Activated T-cell treated with anti-CD3 and anti-CD28 coated beads for 4 hours (primary cell): ENCODE data around the gene OGDH.

Experiments used
- DNase-seq: peaks from one replicate; pipeline ENCODE4 v3.0.0-alpha.2; 2020

OGDH gene

GRCh38 chr7:44643206-44643605 lies 36.8 kb downstream of the OGDH start:
- DNase-seq, result no peak

DNA sequence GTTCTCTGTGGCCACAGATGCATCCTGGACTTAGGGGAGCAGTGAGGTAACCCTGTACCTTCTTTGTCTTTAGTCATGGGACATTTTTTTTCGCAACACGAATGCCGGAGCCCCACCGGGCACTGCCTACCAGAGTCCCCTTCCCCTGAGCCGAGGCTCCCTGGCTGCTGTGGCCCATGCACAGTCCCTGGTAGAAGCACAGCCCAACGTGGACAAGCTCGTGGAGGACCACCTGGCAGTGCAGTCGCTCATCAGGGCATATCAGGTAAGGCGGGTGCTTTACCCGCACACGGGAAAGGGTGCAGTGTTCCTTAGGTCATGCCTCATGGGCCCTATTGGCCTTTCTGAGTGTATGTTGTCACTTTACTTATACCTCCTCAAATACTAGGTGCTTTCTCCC lies 38.8 kb downstream of the OGDH start:
- no peak for DNase-seq

GRCh38 chr7:44645696-44646095 lies 39.3 kb downstream of the OGDH start:
- DNase-seq, result no peak

- no peak for DNase-seq
Measured at GRCh38 chr7:44646176-44646920, 39.9 kb downstream of the OGDH start.

DNA sequence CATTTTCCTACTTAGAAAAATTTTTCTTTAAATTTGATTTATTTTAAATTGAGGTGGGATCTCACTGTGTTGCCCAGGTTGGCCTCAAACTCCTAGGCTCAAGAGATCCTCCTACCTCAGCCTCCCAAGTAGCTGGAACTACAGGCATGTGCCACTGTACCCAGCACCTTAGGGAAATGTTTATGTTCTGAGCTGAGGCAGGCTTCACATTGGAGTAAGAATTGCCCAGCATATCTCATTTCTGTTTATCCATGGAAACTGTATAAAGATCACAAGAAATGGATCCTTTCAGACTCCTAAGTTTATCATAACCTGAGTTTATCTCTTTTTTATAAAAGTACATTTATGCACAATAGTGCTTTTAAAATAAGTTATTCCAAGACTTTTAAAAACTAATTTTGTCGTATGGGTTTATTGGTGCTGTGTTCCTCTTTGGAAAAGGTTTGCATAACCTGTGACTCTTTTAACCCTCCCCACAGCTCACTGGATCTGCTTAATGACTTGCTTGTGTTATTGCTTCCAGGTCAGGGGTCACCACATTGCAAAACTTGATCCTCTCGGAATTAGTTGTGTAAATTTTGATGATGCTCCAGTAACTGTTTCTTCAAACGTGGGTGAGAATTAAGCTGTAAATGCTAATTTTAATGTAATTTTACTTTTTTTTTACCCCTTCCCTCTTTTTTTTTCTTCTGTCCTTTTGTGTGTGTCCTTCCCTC lies 40.7 kb downstream of the OGDH start:
- DNase-seq, result no peak

DNA sequence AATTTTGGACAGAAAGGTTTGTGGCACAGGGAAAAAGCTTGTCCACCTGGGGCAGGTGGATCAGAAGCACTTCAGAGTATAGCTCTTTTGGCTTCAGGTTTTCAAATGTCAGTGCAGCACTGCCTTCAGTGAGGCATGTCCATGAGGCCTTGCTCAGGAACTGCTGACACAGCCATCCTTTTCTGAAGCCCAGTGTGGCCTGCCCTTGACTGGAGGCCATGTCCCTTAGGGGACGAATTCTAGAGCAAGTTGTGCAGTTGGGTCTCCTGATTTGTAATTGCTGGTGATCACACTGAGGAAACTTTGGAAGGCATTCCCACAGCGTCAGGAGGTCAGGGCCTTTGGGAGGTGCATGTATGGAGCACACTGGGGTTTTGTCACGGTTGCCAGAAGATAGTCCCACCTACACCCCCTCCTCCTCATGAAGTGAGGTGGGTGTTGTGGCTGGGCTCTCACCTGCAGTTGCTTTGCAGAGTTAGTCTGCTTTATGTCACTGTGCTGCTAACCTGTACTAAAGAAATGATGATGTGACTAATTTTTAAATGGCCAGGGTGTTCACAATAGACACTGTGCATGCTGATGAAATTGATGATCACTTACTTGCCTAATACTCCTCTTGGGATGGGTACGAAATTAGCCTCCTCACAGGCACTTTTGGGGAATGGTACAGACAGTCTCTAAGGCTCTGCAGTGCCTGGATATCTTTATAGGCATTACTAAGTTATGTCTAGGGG lies 41.7 kb downstream of the OGDH start:
- DNase-seq, result no peak

DNA sequence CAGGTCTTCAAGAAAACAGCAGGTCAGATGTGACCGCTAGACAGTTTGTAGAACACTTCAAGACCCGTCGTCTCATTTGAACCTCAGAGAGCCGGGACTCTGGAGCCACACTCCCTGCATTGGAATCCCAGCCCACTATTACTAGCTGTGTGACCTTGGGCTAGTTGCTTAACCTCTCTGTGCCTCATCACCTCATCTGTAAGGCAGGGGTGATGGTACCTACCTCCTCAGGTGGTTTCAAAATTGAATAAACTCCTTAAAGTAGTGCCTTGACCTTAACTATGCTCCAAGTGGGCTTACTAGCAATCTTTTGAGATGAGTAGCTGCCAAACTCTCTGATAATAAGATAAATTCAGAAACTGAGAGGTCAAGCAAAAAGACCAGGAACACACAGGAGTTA lies 43.8 kb downstream of the OGDH start:
- DNase-seq, result no peak

GRCh38 chr7:44650772-44651171 lies 44.3 kb downstream of the OGDH start:
- no peak for DNase-seq

DNA sequence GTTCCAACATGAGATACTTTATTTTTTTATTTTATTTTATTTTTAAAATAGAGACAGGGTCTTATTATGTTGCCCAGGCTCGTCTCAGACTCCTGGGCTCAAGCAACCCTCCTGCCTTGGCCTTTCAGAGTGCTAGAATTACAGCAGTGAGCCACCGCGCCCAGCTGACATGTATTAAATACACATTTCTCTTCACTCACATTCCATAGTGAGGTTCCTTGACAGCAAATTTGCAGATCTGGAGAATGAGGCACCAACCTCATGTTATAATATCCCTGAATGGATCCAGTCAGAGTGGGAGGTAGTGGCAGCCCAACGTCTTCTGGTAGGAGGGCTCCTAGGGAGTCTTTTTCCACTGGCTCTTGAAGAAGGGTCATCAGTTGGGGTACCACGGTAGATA lies 46.1 kb downstream of the OGDH start:
- no peak for DNase-seq

DNA sequence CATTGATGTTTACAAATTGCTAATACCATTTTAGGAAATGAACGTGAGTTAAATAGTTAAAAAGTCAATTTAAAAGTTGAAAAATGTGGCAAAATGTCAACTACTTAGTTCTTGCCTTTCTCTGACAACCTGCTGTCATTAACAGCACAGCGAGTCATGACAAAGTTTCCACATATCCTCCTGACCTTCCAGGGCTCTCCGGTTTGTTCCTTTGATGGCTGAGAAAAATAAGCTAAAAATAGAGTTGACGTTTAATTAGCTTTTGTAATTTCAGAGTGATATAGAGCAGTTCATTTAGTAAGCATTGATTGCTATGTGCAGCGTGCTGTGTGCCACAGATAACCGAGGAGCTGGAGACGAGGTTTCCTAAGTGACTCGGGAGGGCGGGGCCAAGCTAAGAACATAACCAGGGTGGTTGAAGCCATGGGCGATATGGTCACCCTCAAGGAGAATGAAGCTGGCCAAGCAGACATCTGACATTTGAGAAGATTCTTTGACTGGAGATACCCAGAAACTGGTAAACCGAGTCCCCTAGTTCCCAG lies 47.9 kb downstream of the OGDH start:
- DNase-seq, result no peak

DNA sequence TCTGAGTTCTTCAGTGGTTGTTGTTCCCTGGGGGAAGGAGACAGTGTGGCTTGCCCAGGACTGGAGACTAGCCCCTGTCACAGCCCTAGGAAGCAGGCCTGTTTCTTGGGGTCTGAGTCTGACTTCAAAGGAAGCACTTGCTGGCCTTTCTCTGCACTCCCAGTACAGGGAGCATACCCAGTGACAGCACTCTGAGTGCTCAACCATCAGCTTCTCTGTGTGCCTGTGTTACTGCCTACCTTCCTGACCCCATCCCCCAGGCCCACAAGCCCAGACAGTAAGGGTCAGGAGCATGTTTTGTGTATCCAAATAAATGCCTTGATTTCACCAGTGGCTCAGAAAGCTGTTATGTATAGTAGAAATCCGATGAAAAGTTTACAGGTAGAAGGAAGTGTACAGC lies 48.9 kb downstream of the OGDH start:
- no peak for DNase-seq

GRCh38 chr7:44658979-44659378 lies 52.6 kb downstream of the OGDH start:
- no peak for DNase-seq

DNA sequence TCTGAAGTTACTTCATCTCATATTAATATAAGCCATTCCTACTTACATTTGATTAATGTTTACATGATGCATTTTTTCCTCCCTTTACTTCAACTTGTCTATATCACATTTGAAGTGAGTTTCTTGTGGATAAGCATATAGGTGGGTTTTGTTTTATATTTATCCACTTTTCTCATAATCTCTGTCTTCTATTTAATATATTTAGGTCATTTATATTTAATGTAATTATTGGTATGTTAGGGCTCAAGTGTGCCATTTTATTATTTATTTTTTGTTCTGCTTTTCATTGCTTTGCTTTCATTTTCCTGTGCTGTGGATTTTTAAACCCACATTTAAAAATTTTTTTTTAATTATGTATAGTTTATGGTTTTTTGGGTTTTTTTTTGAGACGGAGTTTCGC lies 54.8 kb downstream of the OGDH start:
- DNase-seq, result no peak

GRCh38 chr7:44664780-44665461 lies 58.5 kb downstream of the OGDH start:
- DNase-seq, result no peak

- no peak for DNase-seq
Measured at GRCh38 chr7:44665531-44666213, 59.2 kb downstream of the OGDH start.

DNA sequence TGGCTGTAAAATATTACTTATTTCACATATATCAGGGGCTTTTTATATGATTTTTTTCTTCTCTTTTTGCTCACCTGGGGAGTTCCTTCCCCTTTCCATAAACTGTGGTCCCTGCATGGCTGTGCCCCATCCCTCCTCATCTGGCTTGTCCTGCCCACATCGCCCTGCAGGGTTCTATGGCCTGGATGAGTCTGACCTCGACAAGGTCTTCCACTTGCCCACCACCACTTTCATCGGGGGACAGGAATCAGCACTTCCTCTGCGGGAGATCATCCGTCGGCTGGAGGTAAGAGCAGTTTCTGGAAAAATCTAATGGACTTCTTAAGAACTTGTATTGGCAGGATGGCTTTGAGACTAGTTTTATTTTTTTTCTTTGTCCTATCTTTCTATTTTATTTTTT lies 60.1 kb downstream of the OGDH start:
- no peak for DNase-seq

- DNase-seq, result no peak
Measured at GRCh38 chr7:44667190-44667589, 60.8 kb downstream of the OGDH start.

GRCh38 chr7:44671069-44671468 lies 64.6 kb downstream of the OGDH start:
- no peak for DNase-seq

- DNase-seq, result no peak
Measured at GRCh38 chr7:44673324-44673723, 66.9 kb downstream of the OGDH start.

GRCh38 chr7:44673771-44674170 lies 67.3 kb downstream of the OGDH start:
- DNase-seq, result no peak

- no peak for DNase-seq
Measured at GRCh38 chr7:44674381-44674780, 68.0 kb downstream of the OGDH start.

DNA sequence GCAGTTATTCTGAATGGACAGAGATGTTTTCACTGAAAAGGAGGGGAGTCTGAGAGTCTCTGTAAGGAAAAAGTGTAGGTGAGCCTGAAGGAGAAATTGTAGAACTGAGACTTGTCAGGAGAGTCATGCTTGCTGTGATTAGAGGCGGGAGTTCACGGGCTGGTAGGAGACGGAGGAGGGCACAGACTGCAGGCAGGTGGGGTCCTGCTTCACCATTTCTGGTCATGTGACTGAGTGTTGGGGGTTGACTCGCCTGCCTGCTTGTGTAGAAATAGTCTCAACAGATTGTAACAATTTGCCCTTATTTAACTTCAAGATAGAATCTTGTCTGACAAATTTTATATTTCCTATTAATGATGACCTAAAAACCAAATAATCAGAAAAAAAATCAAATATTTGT lies 70.3 kb downstream of the OGDH start:
- DNase-seq, result no peak

DNA sequence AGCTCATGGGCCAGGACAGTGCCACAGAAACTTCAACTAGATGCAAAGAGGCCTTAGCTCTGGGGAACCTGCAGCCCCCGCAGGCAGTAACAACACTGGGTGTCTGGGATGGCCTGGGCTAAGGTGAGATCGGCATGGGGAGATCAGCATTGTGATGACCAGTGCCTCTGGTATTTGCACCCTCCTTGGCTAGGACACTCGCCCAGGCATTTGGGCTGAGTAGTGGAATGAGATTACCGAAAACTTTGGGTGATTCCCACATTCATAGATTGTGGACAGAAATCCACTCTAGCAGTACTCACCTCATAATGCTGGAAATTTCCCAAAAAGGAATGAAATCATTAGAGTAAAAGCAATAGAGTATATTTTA lies 71.7 kb downstream of the OGDH start:
- DNase-seq, result no peak
